Astrocyte (in vitro differentiated cells and primary cell): ENCODE results near the gene TAF3. TPM values are rescaled to one million over a fixed set of nuclear protein-coding genes. Genes with fewer than 3 reads are reported as not detected.

Experiments
- DNase-seq: peaks from one replicate; pipeline ENCODE4 v3.0.0-alpha.2; 2010; ENCODE audit warnings: low read depth
- FAIRE-seq: peaks from 2 replicates; lab custom pipeline; 2011; peaks lifted over from hg19 to GRCh38; lab: Jason Lieb, UNC
- H2AFZ ChIP-seq: 2 replicates; pipeline ENCODE4 v1.6.0; 2012; ENCODE audit warnings: low read depth, low read length, inconsistent platforms
- H3K27ac ChIP-seq: 2 replicates; pipeline ENCODE4 v1.5.1; 2011; ENCODE audit warnings: low read depth, low read length, inconsistent platforms
- H3K27me3 ChIP-seq: 2 replicates; pipeline ENCODE4 v1.6.0; 2011; ENCODE audit warnings: low read length, inconsistent platforms; ENCODE audit not compliant: insufficient read depth
- H3K36me3 ChIP-seq: 2 replicates; pipeline ENCODE4 v1.5.1; 2011; ENCODE audit warnings: low read length, inconsistent platforms; ENCODE audit not compliant: insufficient read depth
- H3K4me1 ChIP-seq: 2 replicates; pipeline ENCODE4 v1.5.1; 2011; ENCODE audit warnings: low read length, inconsistent platforms; ENCODE audit not compliant: insufficient read depth
- H3K4me2 ChIP-seq: 2 replicates; pipeline ENCODE4 v1.6.0; 2012; ENCODE audit warnings: low read length, inconsistent platforms
- H3K4me3 ChIP-seq: 2 replicates; pipeline ENCODE4 v1.5.1; 2011; ENCODE audit warnings: low read depth, mild to moderate bottlenecking, low read length, inconsistent platforms; ENCODE audit not compliant: insufficient read depth
- H3K79me2 ChIP-seq: 2 replicates; pipeline ENCODE4 v1.6.0; 2012; ENCODE audit warnings: mild to moderate bottlenecking, low read length, inconsistent platforms; ENCODE audit not compliant: insufficient read depth
- H3K9ac ChIP-seq: 2 replicates; pipeline ENCODE4 v1.6.0; 2012; ENCODE audit warnings: mild to moderate bottlenecking, low read length, inconsistent platforms
- H3K9me3 ChIP-seq: 2 replicates; pipeline ENCODE4 v1.5.1; 2012; ENCODE audit warnings: low read depth, mild to moderate bottlenecking, low read length, inconsistent platforms; ENCODE audit not compliant: insufficient read depth
- H4K20me1 ChIP-seq: 2 replicates; pipeline ENCODE4 v1.6.0; 2012; ENCODE audit warnings: low read length, inconsistent platforms; ENCODE audit not compliant: insufficient read depth
- H3K27ac Mint-ChIP-seq: one replicate; pipeline ENCODE4 v1.8.0; 2021; ENCODE audit warnings: mild to moderate bottlenecking, mixed read lengths; ENCODE audit not compliant: unreplicated experiment
- H3K27me3 Mint-ChIP-seq: one replicate; pipeline ENCODE4 v1.8.0; 2021; ENCODE audit warnings: low read depth, mixed read lengths; ENCODE audit not compliant: unreplicated experiment
- H3K36me3 Mint-ChIP-seq: one replicate; pipeline ENCODE4 v1.8.0; 2021; ENCODE audit warnings: low read depth, mixed read lengths; ENCODE audit not compliant: unreplicated experiment
- H3K4me1 Mint-ChIP-seq: one replicate; pipeline ENCODE4 v1.8.0; 2021; ENCODE audit warnings: low read depth, mixed read lengths; ENCODE audit not compliant: unreplicated experiment
- H3K4me3 Mint-ChIP-seq: one replicate; pipeline ENCODE4 v1.8.0; 2021; ENCODE audit warnings: mild to moderate bottlenecking, moderate library complexity, mixed read lengths; ENCODE audit not compliant: unreplicated experiment
- H3K9me3 Mint-ChIP-seq: one replicate; pipeline ENCODE4 v1.8.0; 2021; ENCODE audit warnings: mild to moderate bottlenecking, mixed read lengths; ENCODE audit not compliant: unreplicated experiment
- CTCF ChIP-seq: IDR thresholded peaks from 2 replicates; pipeline ENCODE4 v1.5.1; 2011; ENCODE audit warnings: low read depth, mild to moderate bottlenecking, inconsistent platforms, low read length, moderate library complexity; ENCODE audit not compliant: insufficient read depth
- EZH2 ChIP-seq: IDR thresholded peaks from 2 replicates; pipeline ENCODE4 v1.6.1; 2012; ENCODE audit warnings: mild to moderate bottlenecking, low read length, inconsistent platforms; ENCODE audit not compliant: insufficient read depth
- total RNA-seq: library from RNA; stranded (reverse); gene quantifications from 2 replicates; pipeline ENCODE4 v1.2.1, GENCODE V29; 2021

The TAF3 gene
- total RNA-seq, 1 donor from 2014 or later: 10.2 TPM

GRCh38 chr10:7833210-7833609 is 14.9 kb downstream of the TAF3 start:
- Mint-ChIP-seq H3K4me1 (peaks cover 4% of the 10 kb centered on the region), H3K9me3 (peaks cover 3% of the 10 kb centered on the region), H3K27ac (no peak overlapping the region), H3K27me3 (no peaks in the 10 kb centered on the region), H3K36me3 (peaks cover 11% of the 10 kb centered on the region), H3K4me3 (no peak overlapping the region)
- Histone ChIP-seq H2AFZ (no peak overlapping the region), H3K4me3 (no peak overlapping the region), H3K4me2 (no peak overlapping the region), H3K36me3 (no peaks in the 10 kb centered on the region), H3K9ac (no peak overlapping the region), H3K27ac (no peak overlapping the region), H3K4me1 (no peaks in the 10 kb centered on the region), H3K27me3 (no peaks in the 10 kb centered on the region), H3K79me2 (peaks cover 52% of the 10 kb centered on the region), H4K20me1 (peaks cover 24% of the 10 kb centered on the region), H3K9me3 (no peaks in the 10 kb centered on the region)
- no peak for TF ChIP-seq EZH2
- TF ChIP-seq CTCF: no peak
- no peak for FAIRE-seq
- DNase-seq: no peak

GRCh38 chr10:7834262-7834661 is 16.0 kb downstream of the TAF3 start:
- Mint-ChIP-seq H3K9me3 (peaks cover 3% of the 10 kb centered on the region), H3K27ac (no peak overlapping the region)
- FAIRE-seq: no peak

More at GRCh38 chr10:7834262-7834661, 16.0 kb downstream of the TAF3 start:
- Histone ChIP-seq H3K79me2 (peaks cover 45% of the 10 kb centered on the region), H3K9me3 (no peaks in the 10 kb centered on the region), H4K20me1 (peaks cover 29% of the 10 kb centered on the region), H2AFZ (no peak overlapping the region), H3K4me1 (no peaks in the 10 kb centered on the region), H3K27ac (no peak overlapping the region), H3K27me3 (no peaks in the 10 kb centered on the region), H3K4me2 (no peak overlapping the region), H3K4me3 (no peak overlapping the region), H3K36me3 (no peaks in the 10 kb centered on the region), H3K9ac (no peak overlapping the region)
- DNase-seq: no peak
- Mint-ChIP-seq H3K27me3 (no peaks in the 10 kb centered on the region), H3K4me3 (no peak overlapping the region), H3K36me3 (peaks cover 8% of the 10 kb centered on the region), H3K4me1 (peaks cover 4% of the 10 kb centered on the region)
- TF ChIP-seq CTCF (no peak), EZH2 (no peak)
